ENCODE results near the gene ANXA1. TPM values are rescaled to one million over a fixed set of nuclear protein-coding genes. Genes with fewer than 3 reads are reported as not detected.
A peak's percentile ranks its signal among the peaks of the same experiment; 100 is the strongest.
"Not testable (repeated sequence)": the region's sequence is repeated elsewhere in the genome, so short reads cannot be mapped to it uniquely, and the experiment has no call there.

The ANXA1 gene
- total and polyA plus RNA-seq, 2 experiments from 2014 or later: 4.9 to 5.8 TPM

DNA sequence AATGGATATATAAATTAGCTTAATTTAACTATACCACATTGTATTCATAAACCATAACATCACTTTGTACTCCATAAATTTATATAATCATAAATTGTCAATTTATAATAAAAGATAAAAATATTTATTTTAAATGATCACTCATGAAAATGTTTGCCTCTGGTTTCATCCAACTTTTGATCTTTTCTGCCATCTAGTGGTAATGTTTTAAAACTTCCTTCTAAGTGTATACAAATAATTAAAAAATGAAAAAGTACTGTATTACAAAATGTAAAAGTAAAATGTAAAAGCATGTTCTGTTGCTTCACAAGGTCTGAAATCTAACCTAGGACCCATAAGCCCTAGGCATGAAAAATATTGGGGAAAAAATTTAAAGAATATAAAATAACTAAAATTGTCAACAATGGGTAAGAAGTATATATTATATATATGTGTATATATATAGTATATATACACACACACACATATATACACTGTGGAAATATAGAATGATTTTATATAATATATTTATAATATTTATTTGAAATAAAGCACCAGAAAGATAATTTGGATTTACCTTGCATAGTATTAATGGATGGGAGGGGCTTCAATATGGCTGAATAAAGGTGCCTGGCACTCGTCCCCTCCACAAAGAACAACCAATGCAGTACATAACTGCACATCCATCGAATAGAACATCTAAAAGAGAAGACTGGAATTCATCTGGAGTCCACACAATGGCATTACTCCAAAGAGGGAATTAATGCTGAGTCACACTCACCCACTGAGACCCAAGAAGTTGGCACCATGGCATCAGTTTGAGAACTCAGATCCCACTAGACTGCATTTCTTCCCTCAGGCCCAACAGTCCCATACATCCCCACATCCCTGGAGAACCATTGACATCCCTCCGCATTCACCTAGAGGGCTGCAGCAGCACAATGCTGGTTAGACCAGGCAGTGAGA is 32.5 kb downstream of the ANXA1 start:
- no peak for TF ChIP-seq ZNF114 (CRISPR knock-in tag; IDR thresholded peaks at IDR 0.05)
- TF ChIP-seq, protein P1, sequence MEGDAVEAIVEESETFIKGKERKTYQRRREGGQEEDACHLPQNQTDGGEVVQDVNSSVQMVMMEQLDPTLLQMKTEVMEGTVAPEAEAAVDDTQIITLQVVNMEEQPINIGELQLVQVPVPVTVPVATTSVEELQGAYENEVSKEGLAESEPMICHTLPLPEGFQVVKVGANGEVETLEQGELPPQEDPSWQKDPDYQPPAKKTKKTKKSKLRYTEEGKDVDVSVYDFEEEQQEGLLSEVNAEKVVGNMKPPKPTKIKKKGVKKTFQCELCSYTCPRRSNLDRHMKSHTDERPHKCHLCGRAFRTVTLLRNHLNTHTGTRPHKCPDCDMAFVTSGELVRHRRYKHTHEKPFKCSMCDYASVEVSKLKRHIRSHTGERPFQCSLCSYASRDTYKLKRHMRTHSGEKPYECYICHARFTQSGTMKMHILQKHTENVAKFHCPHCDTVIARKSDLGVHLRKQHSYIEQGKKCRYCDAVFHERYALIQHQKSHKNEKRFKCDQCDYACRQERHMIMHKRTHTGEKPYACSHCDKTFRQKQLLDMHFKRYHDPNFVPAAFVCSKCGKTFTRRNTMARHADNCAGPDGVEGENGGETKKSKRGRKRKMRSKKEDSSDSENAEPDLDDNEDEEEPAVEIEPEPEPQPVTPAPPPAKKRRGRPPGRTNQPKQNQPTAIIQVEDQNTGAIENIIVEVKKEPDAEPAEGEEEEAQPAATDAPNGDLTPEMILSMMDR (conservative IDR thresholded peaks at IDR 0.05; ENCODE audit: low read depth in 2 of 2): peak in 1 of 2 experiments; percentile 65; a peak in 3 of 4 replicates
- H3K4me3 ChIP-seq: no peak overlapping the region
- no peak overlapping the region for H3K4me2 ChIP-seq
- H2AFZ ChIP-seq: no peak overlapping the region
- H3K79me2 ChIP-seq (replicated peaks; ENCODE audit: insufficient read depth): no peaks in the 10 kb centered on the region
- no peaks in the 10 kb centered on the region for H3K9me3 Mint-ChIP-seq
- peak overlapping the region; percentile 56; the same call in 1 of the 2 replicates for H3K27ac Mint-ChIP-seq
- H3K27ac ChIP-seq (ENCODE audit: low read depth): no peak overlapping the region
- H3K27me3 Mint-ChIP-seq (ENCODE audit: insufficient read depth, low read depth, poor library complexity): peaks cover 2% of the 10 kb centered on the region
- ATAC-seq (no peak), DNase-seq (ENCODE audit: low spot score) (peak; percentile 54)
- no peaks in the 10 kb centered on the region for H3K4me1 ChIP-seq (ENCODE audit: insufficient read depth)
- H3K4me3 Mint-ChIP-seq: no peak overlapping the region
- no peaks in the 10 kb centered on the region for H3K36me3 ChIP-seq (ENCODE audit: insufficient read depth)
- H3K36me3 Mint-ChIP-seq (ENCODE audit: low read depth): no peaks in the 10 kb centered on the region
- peaks cover 5% of the 10 kb centered on the region; the same call in 1 of the 3 replicates for H3K4me1 Mint-ChIP-seq
- H3K9me2 ChIP-seq (ENCODE audit: insufficient read depth): no peaks in the 10 kb centered on the region
- H3K27me3 ChIP-seq (ENCODE audit: insufficient read depth): no peaks in the 10 kb centered on the region
- no peaks in the 10 kb centered on the region for H3F3A ChIP-seq (replicated peaks; ENCODE audit: low read depth)
- no peaks in the 10 kb centered on the region for H4K20me1 ChIP-seq (replicated peaks; ENCODE audit: insufficient read depth)

DNA sequence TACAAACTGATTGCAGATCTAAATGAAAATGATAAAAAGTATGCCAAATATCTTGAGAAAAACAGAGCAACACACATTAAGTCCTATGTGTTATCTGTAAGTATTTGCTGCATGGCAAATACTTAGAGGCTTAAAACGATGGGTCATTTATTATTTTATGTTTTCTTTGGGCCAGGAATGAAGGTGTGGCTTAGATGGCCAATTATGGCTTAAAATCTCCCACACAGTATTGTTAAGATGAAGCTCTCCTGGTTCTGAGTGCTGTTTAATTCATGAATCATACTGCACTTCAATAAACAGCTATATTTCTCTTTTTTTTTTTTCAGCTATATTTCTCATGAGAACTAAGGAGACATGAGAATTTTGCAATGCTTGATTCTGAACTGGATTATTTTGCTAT is 39.4 kb downstream of the ANXA1 start:
- not testable (repeated sequence) for H3K27ac Mint-ChIP-seq; H3K9me3 Mint-ChIP-seq; DNase-seq (ENCODE audit: low spot score)

DNA sequence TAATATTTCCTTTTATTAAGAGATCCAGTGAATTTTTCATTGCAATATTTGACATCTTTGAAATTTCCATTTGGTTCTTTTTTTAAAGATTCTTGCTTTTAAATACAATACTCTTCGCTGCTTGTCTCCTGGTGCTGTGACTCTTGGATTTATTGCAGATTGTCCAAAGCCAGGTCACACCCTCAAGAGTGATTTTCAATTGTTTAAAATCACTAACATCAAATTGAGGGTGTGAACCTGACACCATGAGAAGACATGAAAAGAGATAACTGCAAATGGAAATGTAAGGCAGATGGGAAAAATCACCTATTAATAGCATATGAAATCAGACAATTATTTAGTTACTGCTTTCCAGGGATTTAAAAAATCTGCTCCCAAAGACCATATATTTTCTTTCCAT is 42.6 kb downstream of the ANXA1 start:
- ATAC-seq: no peak
- peaks cover 1% of the 10 kb centered on the region for H3K27me3 Mint-ChIP-seq (ENCODE audit: insufficient read depth, low read depth, poor library complexity)
- Histone ChIP-seq H3K4me1 (ENCODE audit: insufficient read depth) (no peaks in the 10 kb centered on the region), H3K4me3 (no peak overlapping the region), H2AFZ (no peak overlapping the region), H3F3A (replicated peaks; ENCODE audit: low read depth) (no peaks in the 10 kb centered on the region), H3K36me3 (ENCODE audit: insufficient read depth) (no peaks in the 10 kb centered on the region), H3K79me2 (replicated peaks; ENCODE audit: insufficient read depth) (no peaks in the 10 kb centered on the region), H3K4me2 (no peak overlapping the region), H3K27ac (ENCODE audit: low read depth) (no peak overlapping the region), H3K27me3 (ENCODE audit: insufficient read depth) (no peaks in the 10 kb centered on the region), H3K9me2 (ENCODE audit: insufficient read depth) (no peaks in the 10 kb centered on the region), H4K20me1 (replicated peaks; ENCODE audit: insufficient read depth) (no peaks in the 10 kb centered on the region)
- H3K27ac Mint-ChIP-seq: no peak overlapping the region
- no peak for DNase-seq (ENCODE audit: low spot score)
- no peaks in the 10 kb centered on the region for H3K36me3 Mint-ChIP-seq (ENCODE audit: low read depth)
- no peaks in the 10 kb centered on the region for H3K9me3 Mint-ChIP-seq
- H3K4me1 Mint-ChIP-seq: no peaks in the 10 kb centered on the region
- no peak overlapping the region for H3K4me3 Mint-ChIP-seq
- no peak for TF ChIP-seq EZH2phosphoT487 (IDR thresholded peaks at IDR 0.05; ENCODE audit: unreplicated experiment)
- TF ChIP-seq, protein P1 (conservative IDR thresholded peaks at IDR 0.05; ENCODE audit: low read depth in 2 of 2): no peak
- TF ChIP-seq EZH2 (IDR thresholded peaks at IDR 0.05; ENCODE audit: low read depth, unreplicated experiment): no peak
- TF ChIP-seq, protein P2, sequence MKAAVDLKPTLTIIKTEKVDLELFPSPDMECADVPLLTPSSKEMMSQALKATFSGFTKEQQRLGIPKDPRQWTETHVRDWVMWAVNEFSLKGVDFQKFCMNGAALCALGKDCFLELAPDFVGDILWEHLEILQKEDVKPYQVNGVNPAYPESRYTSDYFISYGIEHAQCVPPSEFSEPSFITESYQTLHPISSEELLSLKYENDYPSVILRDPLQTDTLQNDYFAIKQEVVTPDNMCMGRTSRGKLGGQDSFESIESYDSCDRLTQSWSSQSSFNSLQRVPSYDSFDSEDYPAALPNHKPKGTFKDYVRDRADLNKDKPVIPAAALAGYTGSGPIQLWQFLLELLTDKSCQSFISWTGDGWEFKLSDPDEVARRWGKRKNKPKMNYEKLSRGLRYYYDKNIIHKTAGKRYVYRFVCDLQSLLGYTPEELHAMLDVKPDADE (IDR thresholded peaks at IDR 0.05): no peak

More for the DNA sequence above, 39.4 kb downstream of the ANXA1 start:
- not testable (repeated sequence) for H3K27me3 Mint-ChIP-seq (ENCODE audit: insufficient read depth, low read depth, poor library complexity); H4K20me1 ChIP-seq (replicated peaks; ENCODE audit: insufficient read depth); H3K27ac ChIP-seq (ENCODE audit: low read depth); H3K79me2 ChIP-seq (replicated peaks; ENCODE audit: insufficient read depth); H3K4me2 ChIP-seq; H3F3A ChIP-seq (replicated peaks; ENCODE audit: low read depth); H3K36me3 ChIP-seq (ENCODE audit: insufficient read depth); H3K4me3 ChIP-seq; H3K9me2 ChIP-seq (ENCODE audit: insufficient read depth); ATAC-seq; H2AFZ ChIP-seq; H3K4me1 ChIP-seq (ENCODE audit: insufficient read depth); H3K4me3 Mint-ChIP-seq; H3K36me3 Mint-ChIP-seq (ENCODE audit: low read depth); H3K4me1 Mint-ChIP-seq; H3K27me3 ChIP-seq (ENCODE audit: insufficient read depth)
